D721Med (cell line): ENCODE data around the gene ELN.

Experiments used
- DNase-seq: peaks from one replicate; pipeline ENCODE4 v3.0.0; 2011; ENCODE audit warnings: low spot score; ENCODE audit not compliant: insufficient read length
- FAIRE-seq: peaks from 2 replicates; lab custom pipeline; 2011; peaks lifted over from hg19 to GRCh38; lab: Jason Lieb, UNC
- CTCF ChIP-seq: IDR thresholded peaks from 2 replicates; pipeline ENCODE4 v1.5.1; 2012; ENCODE audit warnings: mild to moderate bottlenecking, control low read depth; ENCODE audit not compliant: insufficient read depth; ENCODE audit errors: missing control alignments

The ELN gene

GRCh38 chr7:74029991-74030415 lies 2.0 kb downstream of the ELN start:
- DNase-seq: no peak
- FAIRE-seq: no peak
- TF ChIP-seq CTCF: no peak

- DNase-seq (no peak), FAIRE-seq (no peak)
- no peak for TF ChIP-seq CTCF
These were observed 2.9 kb downstream of the ELN start for GRCh38 chr7:74030861-74031260.

- no peak for TF ChIP-seq CTCF
These were observed 3.6 kb downstream of the ELN start for GRCh38 chr7:74031403-74032190.

GRCh38 chr7:74032191-74032490 lies 4.2 kb downstream of the ELN start:
- TF ChIP-seq CTCF: no peak
- DNase-seq (no peak), FAIRE-seq (no peak)

More at GRCh38 chr7:74031403-74032190, 3.6 kb downstream of the ELN start:
- DNase-seq (no peak), FAIRE-seq (no peak)

- TF ChIP-seq CTCF: no peak
- DNase-seq (no peak), FAIRE-seq (no peak)
These were observed 4.8 kb downstream of the ELN start for GRCh38 chr7:74032624-74033371.

GRCh38 chr7:74033372-74034311 lies 5.7 kb downstream of the ELN start:
- DNase-seq (no peak), FAIRE-seq (no peak)
- no peak for TF ChIP-seq CTCF
